HG03066 (cell line): Measurements from ENCODE around the gene DENND6B.
"Not testable (repeated sequence)": the region's sequence is repeated elsewhere in the genome, so short reads cannot be mapped to it uniquely, and the experiment has no call there.

Experiments used
- ATAC-seq: cut with Tn5 transposase; IDR thresholded peaks from one replicate; pipeline ENCODE4 v1.9.1; 2021; ENCODE audit warnings: low read depth; ENCODE audit not compliant: unreplicated experiment

The DENND6B gene

GRCh38 chr22:50339945-50340879 is 13.4 kb upstream of the DENND6B start:
- no peak for ATAC-seq

DNA sequence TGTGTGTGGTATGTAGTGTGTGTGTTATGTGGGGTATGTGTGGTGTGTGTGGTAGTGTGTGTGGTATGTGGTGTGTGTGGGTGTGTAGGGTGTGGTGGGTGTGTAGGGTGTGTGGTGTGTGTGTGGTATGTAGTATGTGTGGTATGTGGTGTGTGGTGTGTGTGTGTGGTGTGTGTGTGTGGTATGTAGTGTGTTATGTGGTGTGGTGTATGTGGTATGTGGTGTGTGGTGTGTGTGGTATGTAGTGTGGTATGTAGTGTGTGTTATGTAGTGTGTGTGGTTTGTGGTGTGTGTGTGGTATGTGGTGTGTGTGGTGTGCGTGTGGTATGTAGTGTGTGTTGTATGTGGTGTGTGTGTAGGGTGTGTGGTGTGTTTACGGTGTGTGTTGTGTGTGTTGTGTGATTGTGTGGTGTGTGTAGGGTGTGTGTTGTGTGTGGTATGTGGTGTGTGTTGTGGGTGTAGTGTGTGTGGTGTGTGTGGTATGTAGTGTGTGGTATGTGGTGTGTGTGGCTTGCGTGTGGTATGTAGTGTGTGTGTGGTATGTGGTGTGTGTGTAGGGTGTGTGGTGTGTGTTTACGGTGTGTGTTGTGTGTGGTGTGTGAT is 12.1 kb upstream of the DENND6B start:
- ATAC-seq = no peak

DNA sequence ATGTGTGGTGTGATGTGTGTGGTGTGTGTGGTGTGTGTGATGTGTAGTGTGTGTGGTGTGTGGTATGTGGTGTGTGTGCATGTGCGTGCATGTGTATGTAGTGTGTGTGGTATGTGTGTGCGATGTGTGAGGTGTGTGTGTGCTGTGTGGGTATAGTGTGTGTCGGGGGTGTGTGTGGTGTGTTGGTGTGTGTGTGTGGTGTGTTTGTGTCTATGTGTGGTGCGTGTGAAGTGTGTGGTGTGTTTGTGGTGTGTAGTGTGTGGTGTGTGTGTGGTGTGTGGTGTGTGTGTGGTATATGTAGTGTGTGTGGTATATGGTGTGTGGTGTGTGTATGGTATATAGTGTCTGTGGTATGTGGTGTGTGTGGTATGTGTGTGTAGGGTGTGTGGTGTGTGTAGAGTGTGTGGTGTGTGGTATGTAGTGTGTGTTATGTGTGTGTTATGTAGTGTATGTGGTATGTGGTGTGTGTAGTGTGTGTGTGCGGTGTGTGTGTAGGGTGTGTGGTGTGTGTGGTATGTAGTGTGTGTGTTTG is 11.3 kb upstream of the DENND6B start:
- ATAC-seq = no peak

- ATAC-seq = no peak
Measured at GRCh38 chr22:50337262-50338041, 10.6 kb upstream of the DENND6B start.

- ATAC-seq = not testable (repeated sequence)
Measured at GRCh38 chr22:50334433-50334832, 7.6 kb upstream of the DENND6B start.

DNA sequence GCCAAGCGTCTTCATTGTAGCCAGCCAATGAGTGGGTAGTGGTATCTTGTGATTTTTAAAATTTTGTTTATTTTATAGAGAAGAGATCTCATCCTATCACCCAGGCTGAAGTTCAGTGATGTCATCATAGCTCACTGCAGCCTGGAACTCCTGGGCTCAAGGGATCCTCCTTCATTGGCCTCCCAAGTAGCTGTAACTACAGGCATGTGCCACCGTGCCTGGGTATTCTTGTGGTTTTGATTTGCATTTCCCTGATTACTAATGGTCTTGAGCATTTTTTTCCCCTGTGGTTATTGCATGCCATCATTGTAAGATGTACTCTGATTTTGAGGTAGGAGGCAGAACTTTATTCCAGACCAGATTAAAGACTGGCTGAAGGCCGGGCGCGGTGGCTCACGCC is 2.4 kb upstream of the DENND6B start:
- no peak for ATAC-seq

DNA sequence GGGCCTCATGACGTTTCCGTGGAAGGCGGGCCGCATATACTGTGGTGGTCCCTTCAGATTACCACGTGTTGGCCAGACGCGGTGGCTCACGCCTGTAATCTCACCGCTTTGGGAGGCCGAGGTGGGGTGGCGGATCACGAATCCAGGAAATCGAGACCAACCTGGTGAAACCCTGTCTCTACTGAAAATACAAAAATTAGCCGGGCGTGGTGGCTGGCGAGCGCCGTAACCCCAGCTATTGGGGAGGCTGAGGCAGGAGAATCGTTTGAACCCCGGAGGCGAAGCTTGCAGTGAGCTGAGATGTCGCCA is 853 bp upstream of the DENND6B start:
- ATAC-seq = no peak

DNA sequence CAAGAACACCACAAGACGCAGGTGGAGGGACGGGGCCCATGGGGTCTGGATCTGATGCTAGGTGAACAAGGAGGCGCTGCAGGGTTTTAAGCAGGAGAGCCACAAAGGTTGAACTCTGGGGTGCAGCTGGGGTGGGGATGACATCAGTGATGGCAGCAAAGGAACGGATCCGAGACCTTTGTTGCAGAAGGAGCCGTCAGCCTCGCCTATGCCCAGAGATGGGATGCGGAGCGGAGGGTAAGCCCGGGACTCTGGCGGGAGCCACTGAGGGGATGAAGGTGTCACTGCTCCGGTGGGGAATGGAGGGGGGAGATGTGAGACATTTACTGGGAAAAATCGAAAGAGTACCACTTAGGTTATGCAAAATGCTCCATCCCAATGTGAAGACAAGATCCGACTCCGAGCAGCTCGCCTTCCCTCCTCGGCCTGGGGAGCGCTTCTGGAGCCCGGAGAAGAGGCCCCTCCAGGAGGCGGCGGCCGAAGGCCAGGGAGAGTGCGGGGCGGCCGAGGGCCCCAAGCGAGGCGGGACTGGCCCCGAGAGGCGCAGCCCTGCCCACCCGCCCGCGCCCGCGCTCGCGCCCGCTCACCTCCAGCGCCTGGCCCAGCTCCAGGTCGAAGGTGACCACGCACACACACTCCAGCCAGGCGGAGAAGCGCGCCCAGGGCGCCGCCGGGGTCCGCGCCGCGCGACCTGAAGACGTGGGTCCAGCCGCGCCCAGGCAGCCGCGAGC is 422 bp downstream of the DENND6B start:
- ATAC-seq = peak; percentile 15

- no peak for ATAC-seq
Measured at GRCh38 chr22:50325444-50326224, 1.2 kb downstream of the DENND6B start.

- ATAC-seq = no peak
Measured at GRCh38 chr22:50323900-50324299, 2.9 kb downstream of the DENND6B start.

DNA sequence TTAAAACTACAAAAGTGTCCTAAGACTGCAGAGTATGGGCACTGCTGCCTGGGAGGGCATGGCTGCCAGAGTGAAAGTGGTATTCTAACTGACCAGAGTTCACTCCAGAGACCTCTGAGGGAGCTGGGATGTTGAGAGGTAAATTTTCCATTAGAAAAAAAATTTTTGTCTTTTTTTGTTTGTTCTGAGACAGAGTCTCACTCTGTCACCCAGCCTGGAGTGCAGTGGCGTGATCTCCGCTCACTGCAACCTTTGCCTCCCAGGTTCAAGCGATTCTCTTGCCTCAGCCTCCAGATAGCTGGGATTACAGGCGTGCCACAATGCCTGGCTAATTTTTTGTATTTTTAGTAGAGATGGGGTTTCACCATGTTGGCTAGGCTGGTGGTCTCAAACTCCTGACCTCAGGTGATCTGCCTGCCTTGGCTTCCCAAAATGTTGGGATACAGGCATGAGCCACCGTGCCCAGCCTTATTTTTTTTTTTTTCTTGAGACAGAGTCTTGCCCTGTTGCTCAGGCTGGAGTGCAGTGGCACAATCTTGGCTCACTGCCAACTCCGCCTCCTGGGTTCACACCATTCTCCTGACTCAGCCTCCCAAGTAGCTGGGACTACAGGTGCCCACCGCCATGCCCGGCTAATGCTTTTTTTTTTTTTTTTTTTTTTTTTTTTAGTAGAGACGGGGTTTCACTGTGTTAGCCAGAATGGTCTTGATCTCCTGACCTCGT is 4.3 kb downstream of the DENND6B start:
- not testable (repeated sequence) for ATAC-seq

GRCh38 chr22:50320671-50321325 is 6.0 kb downstream of the DENND6B start:
- no peak for ATAC-seq

DNA sequence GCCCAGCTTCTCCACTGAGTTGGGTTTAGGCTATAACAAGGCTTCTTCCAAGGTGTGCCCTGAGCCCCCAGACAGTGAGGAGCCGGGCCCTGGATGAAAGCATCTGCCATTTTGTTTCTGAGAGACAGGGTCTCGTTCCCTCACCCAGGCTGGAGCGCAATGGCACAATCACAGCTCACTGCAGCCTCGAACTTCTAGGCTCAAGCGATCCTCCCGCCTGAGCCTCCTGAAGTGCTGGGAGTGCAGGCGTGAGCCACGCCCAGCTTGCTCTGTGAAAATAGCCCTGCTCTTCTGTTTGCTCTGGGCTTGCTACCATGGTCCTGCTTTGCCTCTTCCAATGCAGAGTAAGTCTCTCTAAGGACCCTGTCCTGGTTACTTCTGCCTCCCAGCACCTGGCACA is 6.7 kb downstream of the DENND6B start:
- no peak for ATAC-seq

- ATAC-seq = no peak
Measured at GRCh38 chr22:50319503-50319951, 7.3 kb downstream of the DENND6B start.

GRCh38 chr22:50318698-50319411 is 8.0 kb downstream of the DENND6B start:
- no peak for ATAC-seq

- no peak for ATAC-seq
Measured at GRCh38 chr22:50318356-50318697, 8.5 kb downstream of the DENND6B start.

- ATAC-seq = no peak
Measured at GRCh38 chr22:50317674-50318073, 9.1 kb downstream of the DENND6B start.

DNA sequence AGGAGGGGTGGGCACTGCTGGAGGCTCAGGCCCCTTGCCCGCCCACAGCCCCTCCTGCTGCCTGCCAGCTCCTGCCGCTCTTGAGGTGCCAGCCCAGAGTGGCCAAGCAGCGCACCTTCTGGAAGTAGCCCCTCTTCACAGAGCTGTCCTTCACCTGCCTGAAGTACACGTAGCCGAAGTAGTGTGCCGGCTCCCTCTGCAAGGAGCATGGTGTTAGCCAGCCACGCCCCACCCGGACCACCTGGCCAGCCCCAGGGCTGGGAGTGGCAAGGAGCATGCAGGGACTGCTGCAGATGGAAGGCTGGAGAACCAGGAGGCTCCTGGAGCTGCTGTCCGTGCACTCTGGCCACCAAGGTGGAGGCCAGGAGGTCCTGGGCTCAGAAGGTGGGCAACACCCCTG is 9.6 kb downstream of the DENND6B start:
- ATAC-seq = no peak
